Adrenal gland (tissue), 5 donors: Measurements from ENCODE around the gene PTPRN.

ENCODE experiments used
- CTCF ChIP-seq, 6 experiments: fragments of 450-650 bp in 4 of 6; fragments of 200-600 bp in 2 of 6; sonication (generic) in 1 of 6; IDR thresholded peaks; 1 replicate in 5 of 6; 2 replicates in 1 of 6; pipeline versions ENCODE4 v1.5.1 to v1.8.0; 2016 to 2021; ENCODE audit warnings: antibody characterized with exemption in 6 of 6, mild to moderate bottlenecking in 2 of 6, moderate library complexity in 1 of 6
- POLR2A ChIP-seq, 2 donors: fragments of 450-650 bp; IDR thresholded peaks; one replicate each; pipeline ENCODE4 v1.6.1; 2017; ENCODE audit warnings: antibody characterized with exemption in 2 of 2, mild to moderate bottlenecking in 2 of 2, moderate library complexity in 1 of 2
- donor health status: DM: no; HTN: no; CAD: no.

GRCh38 chr2:219252900-219253752 lies 56.1 kb downstream of the PTPRN start, which contains the start of gene TUBA4B:
- TF ChIP-seq CTCF (IDR thresholded peaks at IDR 0.05) = no peak
- TF ChIP-seq POLR2A (IDR thresholded peaks at IDR 0.05) = no peak
